PC-9 (cell line): ENCODE results near the gene CYP1A2. TPM values are rescaled to one million over a fixed set of nuclear protein-coding genes. Genes with fewer than 3 reads are reported as not detected.
A peak's percentile ranks its signal among the peaks of the same experiment; 100 is the strongest.

ENCODE experiments used
- BruUV-seq: library from RNA; stranded (reverse); fragments of 400-500 nt; replicated peaks from 2 replicates; lab custom pipeline; 2021; lab: Mats Ljungman, UMichigan
- CTCF ChIA-PET: fragments of 300-600 bp; sonication (Branson Sonifier 250); formaldehyde crosslinking; loops from one replicate; lab custom pipeline; 2022; ENCODE audit warnings: antibody characterized with exemption; lab: Charles Lee
- POLR2A ChIA-PET: fragments of 300-600 bp; sonication (Branson Sonifier 250); formaldehyde crosslinking; loops from one replicate; lab custom pipeline; 2022; ENCODE audit warnings: antibody characterized with exemption; ENCODE audit not compliant: unreplicated experiment; lab: Charles Lee
- DNase-seq, 2 experiments: peaks; one replicate each; pipeline versions ENCODE4 v3.0.0 to v3.0.0-alpha.2; 2015 to 2022; ENCODE audit warnings: mixed read lengths in 1 of 2
- H2AFZ ChIP-seq: fragments of 200-600 bp; sonication (generic); 2 replicates; pipeline ENCODE4 v1.8.1; 2017; ENCODE audit warnings: antibody characterized with exemption
- H3F3A ChIP-seq: fragments of 200-600 bp; sonication (generic); 2 replicates; pipeline ENCODE4 v1.8.1; 2017; ENCODE audit warnings: antibody characterized with exemption, mild to moderate bottlenecking, low read depth; ENCODE audit not compliant: insufficient read depth
- H3K27ac ChIP-seq: fragments of 200-600 bp; sonication (generic); 2 replicates; pipeline ENCODE4 v1.6.1; 2016; ENCODE audit warnings: mixed run types
- H3K27me3 ChIP-seq: fragments of 200-600 bp; sonication (generic); 2 replicates; pipeline ENCODE4 v1.6.1; 2016; ENCODE audit warnings: low read depth, mixed run types; ENCODE audit not compliant: insufficient read depth
- H3K36me3 ChIP-seq: fragments of 200-600 bp; sonication (generic); 2 replicates; pipeline ENCODE4 v1.6.1; 2016; ENCODE audit warnings: low read depth, mixed run types
- H3K4me1 ChIP-seq: fragments of 200-600 bp; sonication (generic); replicated peaks from 2 replicates; pipeline ENCODE4 v1.6.1; 2016; ENCODE audit warnings: mixed run types; ENCODE audit not compliant: insufficient read depth
- H3K4me2 ChIP-seq: fragments of 200-600 bp; sonication (generic); 2 replicates; pipeline ENCODE4 v1.6.1; 2017; ENCODE audit warnings: mixed run types
- H3K4me3 ChIP-seq: fragments of 200-600 bp; sonication (generic); 2 replicates; pipeline ENCODE4 v1.6.1; 2016; ENCODE audit warnings: mixed run types
- H3K79me2 ChIP-seq: fragments of 200-600 bp; sonication (generic); 2 replicates; pipeline ENCODE4 v1.6.1; 2017; ENCODE audit warnings: low read depth, mixed run types
- H3K9me2 ChIP-seq: fragments of 200-600 bp; sonication (generic); 2 replicates; pipeline ENCODE4 v1.8.1; 2017; ENCODE audit warnings: mild to moderate bottlenecking; ENCODE audit not compliant: insufficient read depth
- H3K9me3 ChIP-seq: fragments of 200-600 bp; sonication (generic); 2 replicates; pipeline ENCODE4 v1.8.1; 2016; ENCODE audit warnings: low read depth; ENCODE audit not compliant: insufficient read depth
- H4K20me1 ChIP-seq: fragments of 200-600 bp; sonication (generic); 2 replicates; pipeline ENCODE4 v1.8.1; 2017; ENCODE audit not compliant: insufficient read depth
- CTCF ChIP-seq: fragments of 200-600 bp; sonication (generic); conservative IDR thresholded peaks from 2 replicates; pipeline ENCODE4 v1.6.1; 2017; ENCODE audit warnings: mixed run types, antibody characterized with exemption, mild to moderate bottlenecking, moderate library complexity
- EZH2 ChIP-seq: fragments of 200-600 bp; sonication (generic); IDR thresholded peaks from 2 replicates; pipeline ENCODE4 v1.8.0; 2017; ENCODE audit warnings: antibody characterized with exemption, low read depth
- intact Hi-C: fragments of 100-400 bp; cut with micrococcal nuclease; formaldehyde crosslinking; loops from one replicate; pipeline ENCODE4 v1.10.0; 2022; ENCODE audit not compliant: unreplicated experiment
- total RNA-seq: library from RNA; stranded (reverse); gene quantifications from 2 replicates; pipeline ENCODE4 v1.2.3, GENCODE V29; 2021

The CYP1A2 gene
- total RNA-seq, 1 experiment from 2014 or later = not detected

- peaks cover 20% of the 10 kb centered on the region for H3K4me1 ChIP-seq
- no peak overlapping the region; the same call in 1 of the 2 replicates for H3K4me3 ChIP-seq
- H3K4me2 ChIP-seq = peak overlapping the region; percentile 95
- no peak for DNase-seq
- intact Hi-C loops = no loop called here
- no peaks in the 10 kb centered on the region for H3K9me3 ChIP-seq
- no TSS peak for BruUV-seq
- H3K9me2 ChIP-seq = no peaks in the 10 kb centered on the region
- POLR2A ChIA-PET = interaction anchor here (0.6 kb wide), 1 partner anchor 249 kb away, joined by 7 read pairs; no protein-coding TSS in a partner anchor
- H2AFZ ChIP-seq = no peak overlapping the region
- CTCF ChIA-PET = interaction anchor here (0.7 kb wide), 1 partner anchor 56 kb away, joined by 3 read pairs; no protein-coding TSS in a partner anchor
- no peaks in the 10 kb centered on the region for H3K36me3 ChIP-seq
- H3K79me2 ChIP-seq = peaks cover 33% of the 10 kb centered on the region
- H4K20me1 ChIP-seq = peaks cover 19% of the 10 kb centered on the region
- H3F3A ChIP-seq = peaks cover 7% of the 10 kb centered on the region; the same call in 1 of the 2 replicates
- no peak overlapping the region for H3K27ac ChIP-seq
- TF ChIP-seq EZH2 (no peak), CTCF (no peak)
- H3K27me3 ChIP-seq = no peaks in the 10 kb centered on the region
These were observed 32.1 kb downstream of the CYP1A2 start for GRCh38 chr15:74780523-74781430.

- peak within 1 kb of the TSS; percentile 95 for H3K4me3 ChIP-seq
- H3F3A ChIP-seq = peaks cover 7% of the 10 kb centered on the region; the same call in 1 of the 2 replicates
- no peak within 1 kb of the TSS for H3K27ac ChIP-seq
- POLR2A ChIA-PET = no interaction called here
- no peaks in the 10 kb centered on the region for H3K9me2 ChIP-seq
- no peaks in the 10 kb centered on the region for H3K36me3 ChIP-seq
- H3K27me3 ChIP-seq = no peaks in the 10 kb centered on the region
- DNase-seq = peak in 1 of 2 experiments; percentile 77
- no TSS peak for BruUV-seq
- H3K4me2 ChIP-seq = peak within 1 kb of the TSS; percentile 100
- H3K79me2 ChIP-seq = peaks cover 40% of the 10 kb centered on the region
- TF ChIP-seq EZH2 (no peak), CTCF (peak; percentile 65)
- H2AFZ ChIP-seq = peak within 1 kb of the TSS; percentile 80; the same call in 1 of the 2 replicates
- CTCF ChIA-PET = interaction anchor here (0.6 to 0.7 kb wide), 2 partner anchors 57 to 310 kb away, joined by 3 to 10 read pairs; no protein-coding TSS in a partner anchor
- intact Hi-C loops = loop anchor here (2.0 kb wide), 1 partner anchor 19 kb away; no protein-coding TSS in a partner anchor
- no peaks in the 10 kb centered on the region for H3K9me3 ChIP-seq
- peaks cover 19% of the 10 kb centered on the region for H4K20me1 ChIP-seq
- H3K4me1 ChIP-seq = peaks cover 20% of the 10 kb centered on the region
These were observed 33.0 kb downstream of the CYP1A2 start, which contains the start of gene CSK for GRCh38 chr15:74781431-74782258. Gene CSK (plus strand): TSS chr15:74782080. CDS start chr15:74798298, 16,218 bp downstream.
